IMR-90 (cell line): ENCODE results near the gene BTBD1. TPM values are rescaled to one million over a fixed set of nuclear protein-coding genes. Genes with fewer than 3 reads are reported as not detected.
A peak's percentile ranks its signal among the peaks of the same experiment; 100 is the strongest.
"Not testable (repeated sequence)": the region's sequence is repeated elsewhere in the genome, so short reads cannot be mapped to it uniquely, and the experiment has no call there.

Experiments
- ATAC-seq: fragments of 200-7000 bp; cut with Tn5 transposase; 2 replicates; pipeline ENCODE4 v1.9.1; 2020; ENCODE audit warnings: low read depth, mild to moderate bottlenecking, moderate library complexity
- BruUV-seq: library from RNA; stranded (reverse); fragments of 400-500 nt; replicated peaks from 2 replicates; lab custom pipeline; 2021; lab: Mats Ljungman, UMichigan
- CTCF ChIA-PET: fragments of 300-600 bp; formaldehyde crosslinking; extraction: SDS; loops from one replicate; lab custom pipeline; 2021; ENCODE audit warnings: antibody characterized with exemption; lab: Yijun Ruan, JAX
- POLR2A ChIA-PET: fragments of 300-600 bp; sonication (Branson Sonifier 250); formaldehyde crosslinking; loops from one replicate; lab custom pipeline; 2022; ENCODE audit warnings: antibody characterized with exemption; ENCODE audit not compliant: unreplicated experiment; lab: Charles Lee
- DNase-seq: peaks from one replicate; pipeline ENCODE4 v3.0.0; 2013
- H2AFZ ChIP-seq: replicated peaks from 2 replicates; pipeline ENCODE3; 2013; ENCODE audit warnings: low read length, mild to moderate bottlenecking; ENCODE audit not compliant: poor library complexity
- H2AK5ac ChIP-seq: 2 replicates; pipeline ENCODE4 v1.6.1; 2013; ENCODE audit warnings: low read depth, low read length, inconsistent platforms
- H2AK9ac ChIP-seq: replicated peaks from 2 replicates; pipeline ENCODE3; 2013; ENCODE audit warnings: mild to moderate bottlenecking, low read depth, low read length, moderate library complexity; ENCODE audit not compliant: poor library complexity
- H2BK120ac ChIP-seq: 2 replicates; pipeline ENCODE4 v1.6.1; 2013; ENCODE audit warnings: low read depth, low read length, inconsistent platforms
- H2BK15ac ChIP-seq: 3 replicates; pipeline ENCODE4 v1.6.1; 2013; ENCODE audit warnings: low read depth, low read length, inconsistent platforms
- H2BK20ac ChIP-seq: 2 replicates; pipeline ENCODE4 v1.6.1; 2013; ENCODE audit warnings: low read depth, mild to moderate bottlenecking, inconsistent platforms, low read length, moderate library complexity
- H2BK5ac ChIP-seq: 2 replicates; pipeline ENCODE4 v1.6.1; 2013; ENCODE audit warnings: mild to moderate bottlenecking, low read depth, low read length, inconsistent platforms; ENCODE audit not compliant: poor library complexity, severe bottlenecking
- H3K14ac ChIP-seq: replicated peaks from 2 replicates; pipeline ENCODE4 v1.6.1; 2013; ENCODE audit warnings: low read depth, low read length, inconsistent platforms
- H3K18ac ChIP-seq: 2 replicates; pipeline ENCODE4 v1.6.1; 2013; ENCODE audit warnings: low read depth, low read length, control low read depth
- H3K23ac ChIP-seq: 2 replicates; pipeline ENCODE4 v1.6.1; 2013; ENCODE audit warnings: low read depth, low read length, inconsistent platforms
- H3K27ac ChIP-seq: 2 replicates; pipeline ENCODE4 v1.5.1; 2013; ENCODE audit warnings: mild to moderate bottlenecking, control low read depth, low read length; ENCODE audit not compliant: insufficient read depth
- H3K27me3 ChIP-seq: 2 replicates; pipeline ENCODE4 v1.6.1; 2013; ENCODE audit warnings: low read length; ENCODE audit not compliant: control insufficient read depth, insufficient read depth
- H3K36me3 ChIP-seq: 2 replicates; pipeline ENCODE4 v1.6.1; 2013; ENCODE audit warnings: low read length, mixed read lengths; ENCODE audit not compliant: control insufficient read depth, insufficient read depth
- H3K4ac ChIP-seq: 2 replicates; pipeline ENCODE4 v1.6.1; 2013; ENCODE audit warnings: low read depth, low read length, inconsistent platforms
- H3K4me1 ChIP-seq: 2 replicates; pipeline ENCODE4 v1.6.1; 2013; ENCODE audit warnings: low read length, mixed read lengths; ENCODE audit not compliant: control insufficient read depth, insufficient read depth
- H3K4me2 ChIP-seq: 2 replicates; pipeline ENCODE4 v1.6.1; 2013; ENCODE audit warnings: low read depth, mild to moderate bottlenecking, control low read depth, low read length, moderate library complexity
- H3K4me3 ChIP-seq: 2 replicates; pipeline ENCODE4 v1.5.1; 2013; ENCODE audit warnings: low read depth, mild to moderate bottlenecking, control low read depth, low read length, moderate library complexity; ENCODE audit not compliant: insufficient read depth
- H3K56ac ChIP-seq: 2 replicates; pipeline ENCODE4 v1.6.1; 2013; ENCODE audit warnings: low read length, inconsistent platforms; ENCODE audit not compliant: insufficient read depth; ENCODE audit errors: extremely low read depth
- H3K79me1 ChIP-seq, 2 experiments: 2 replicates each; pipeline ENCODE4 v1.6.1; 2013; ENCODE audit warnings: low read length in 2 of 2, inconsistent platforms in 1 of 2, low read depth in 1 of 2
- H3K9ac ChIP-seq: 2 replicates; pipeline ENCODE4 v1.6.1; 2013; ENCODE audit warnings: low read depth, low read length, control low read depth
- H3K9me1 ChIP-seq: 2 replicates; pipeline ENCODE4 v1.6.1; 2013; ENCODE audit warnings: low read length, inconsistent platforms; ENCODE audit not compliant: insufficient read depth
- H3K9me3 ChIP-seq: 2 replicates; pipeline ENCODE4 v1.6.1; 2013; ENCODE audit warnings: low read length; ENCODE audit not compliant: control insufficient read depth, insufficient read depth
- H4K20me1 ChIP-seq: 2 replicates; pipeline ENCODE4 v1.6.1; 2013; ENCODE audit warnings: low read length, inconsistent platforms; ENCODE audit not compliant: insufficient read depth
- H4K5ac ChIP-seq: 2 replicates; pipeline ENCODE4 v1.6.1; 2013; ENCODE audit warnings: mild to moderate bottlenecking, low read depth, low read length, control low read depth
- H4K8ac ChIP-seq, 2 experiments: 2 replicates each; pipeline ENCODE4 v1.6.1; 2013; ENCODE audit warnings: low read depth in 2 of 2, low read length in 2 of 2, control low read depth in 1 of 2, inconsistent platforms in 1 of 2
- H4K91ac ChIP-seq: 2 replicates; pipeline ENCODE4 v1.6.1; 2013; ENCODE audit warnings: low read depth, low read length, inconsistent platforms; ENCODE audit not compliant: insufficient read depth
- MAFK ChIP-seq: IDR thresholded peaks from 2 replicates; pipeline ENCODE4 v1.6.1; 2012; ENCODE audit warnings: low read depth, low read length, improper control_type of control experiment
- WGBS, 2 experiments: methylation state at CpG; one replicate each; pipeline versions ENCODE4 v1.1.5 to v1.1.7; 2013; ENCODE audit warnings: missing lambda C conversion rate in 2 of 2; ENCODE audit not compliant: insufficient read length in 1 of 2; ENCODE audit errors: extremely low coverage in 2 of 2; 5-methylcytosine and 5-hydroxymethylcytosine counted together
- dilution Hi-C: fragments of 300-500 bp; cut with HindIII; formaldehyde crosslinking; loops from one replicate; pipeline ENCODE4 v1.14.3; 2018; ENCODE audit warnings: low sequenced_read_pairs; ENCODE audit not compliant: unreplicated experiment
- in situ Hi-C: fragments of 300-500 bp; cut with MboI; formaldehyde crosslinking; loops from 3 replicates; pipeline ENCODE4 v1.14.3; 2019; ENCODE audit warnings: low sequenced_read_pairs, inconsistent platforms, mixed read lengths
- intact Hi-C: fragments of 100-400 bp; cut with micrococcal nuclease; formaldehyde crosslinking; loops from 2 replicates; pipeline ENCODE4 v1.10.0; 2022
- polyA plus RNA-seq, 3 experiments: library from polyadenylated mRNA; depleted of rRNA; stranded (reverse); fragments of >200 nt; gene quantifications; 2 replicates each; pipeline ENCODE4 v1.2.3, GENCODE V29; 2012; ENCODE audit warnings: low replicate concordance in 1 of 3
- total RNA-seq: library from RNA; depleted of rRNA; stranded (reverse); fragments of >200 nt; gene quantifications from 2 replicates; pipeline ENCODE4 v1.2.3, GENCODE V29; 2012

The BTBD1 gene
- total and polyA plus RNA-seq, 2 of the 4 experiments (the other 2 are of a cell fraction): 39.3 to 78.7 TPM

DNA sequence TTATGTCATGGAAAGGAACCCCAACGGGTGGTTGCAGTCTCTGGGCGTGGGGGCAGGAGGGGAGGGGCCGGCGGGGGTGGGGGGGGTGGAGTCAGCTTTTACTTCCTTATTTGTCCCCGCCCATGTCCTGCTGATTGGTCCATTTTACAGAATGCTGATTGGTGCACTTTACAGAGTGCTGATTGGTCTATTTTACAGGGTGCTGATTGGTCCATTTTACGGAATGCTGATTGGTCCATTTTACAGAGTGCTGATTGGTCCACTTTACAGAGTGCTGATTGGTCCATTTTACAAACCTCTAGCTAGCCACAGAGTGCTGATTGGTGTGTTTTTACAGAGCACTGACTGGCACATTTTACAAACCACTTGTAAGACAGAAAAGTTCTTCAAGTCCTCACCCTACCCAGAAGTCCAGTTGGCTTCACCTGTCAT, 2.2 kb upstream of the BTBD1 start:
- H3K4me1 ChIP-seq, H3K9me3 ChIP-seq, H4K91ac ChIP-seq, H3K79me1 ChIP-seq, H2BK20ac ChIP-seq, H3K9me1 ChIP-seq, H2AK9ac ChIP-seq, POLR2A ChIA-PET, dilution Hi-C loops, H3K18ac ChIP-seq, intact Hi-C loops, ATAC-seq, H3K4ac ChIP-seq, BruUV-seq, H3K4me3 ChIP-seq, H2BK120ac ChIP-seq, H2AFZ ChIP-seq, DNase-seq, H3K23ac ChIP-seq, in situ Hi-C loops, H3K9ac ChIP-seq, H3K4me2 ChIP-seq, CTCF ChIA-PET, H3K36me3 ChIP-seq, H3K56ac ChIP-seq, H3K27me3 ChIP-seq, H4K8ac ChIP-seq, H2AK5ac ChIP-seq, H2BK5ac ChIP-seq, H3K14ac ChIP-seq, H2BK15ac ChIP-seq, H4K5ac ChIP-seq, H3K27ac ChIP-seq: not testable (repeated sequence)
- H4K20me1 ChIP-seq: peaks cover 18% of the 10 kb centered on the region; the same call in 1 of the 2 replicates
- no CpG with 5 or more reads among the region's 6 CpGs for WGBS, 2 experiments
- TF ChIP-seq MAFK: peak; percentile 68
